Adipocyte (in vitro differentiated cells): ENCODE results near the gene FOXO6.

ENCODE experiments used
- DNase-seq: peaks from one replicate; pipeline ENCODE4 v3.0.0-alpha.2; 2015; ENCODE audit warnings: low read depth
- H3K27me3 ChIP-seq: replicated peaks from 2 replicates; pipeline ENCODE4 v1.7.0; 2013; ENCODE audit warnings: mild to moderate bottlenecking, low read length, moderate library complexity; ENCODE audit not compliant: control insufficient read depth, insufficient read depth
- H3K36me3 ChIP-seq: 2 replicates; pipeline ENCODE4 v1.7.0; 2013; ENCODE audit warnings: low read length, mild to moderate bottlenecking, moderate library complexity; ENCODE audit not compliant: control insufficient read depth, insufficient read depth, severe bottlenecking
- H3K4me1 ChIP-seq: 2 replicates; pipeline ENCODE4 v1.7.0; 2013; ENCODE audit warnings: mild to moderate bottlenecking, low read length, moderate library complexity; ENCODE audit not compliant: control insufficient read depth, insufficient read depth
- H3K4me3 ChIP-seq: 2 replicates; pipeline ENCODE4 v1.7.0; 2013; ENCODE audit warnings: mild to moderate bottlenecking, low read length, moderate library complexity
- H3K9ac ChIP-seq: 2 replicates; pipeline ENCODE4 v1.7.0; 2013; ENCODE audit warnings: mild to moderate bottlenecking, low read length, moderate library complexity
- H3K9me3 ChIP-seq: 2 replicates; pipeline ENCODE4 v1.7.0; 2013; ENCODE audit warnings: mild to moderate bottlenecking, low read length, moderate library complexity; ENCODE audit not compliant: control insufficient read depth

The FOXO6 gene

DNA sequence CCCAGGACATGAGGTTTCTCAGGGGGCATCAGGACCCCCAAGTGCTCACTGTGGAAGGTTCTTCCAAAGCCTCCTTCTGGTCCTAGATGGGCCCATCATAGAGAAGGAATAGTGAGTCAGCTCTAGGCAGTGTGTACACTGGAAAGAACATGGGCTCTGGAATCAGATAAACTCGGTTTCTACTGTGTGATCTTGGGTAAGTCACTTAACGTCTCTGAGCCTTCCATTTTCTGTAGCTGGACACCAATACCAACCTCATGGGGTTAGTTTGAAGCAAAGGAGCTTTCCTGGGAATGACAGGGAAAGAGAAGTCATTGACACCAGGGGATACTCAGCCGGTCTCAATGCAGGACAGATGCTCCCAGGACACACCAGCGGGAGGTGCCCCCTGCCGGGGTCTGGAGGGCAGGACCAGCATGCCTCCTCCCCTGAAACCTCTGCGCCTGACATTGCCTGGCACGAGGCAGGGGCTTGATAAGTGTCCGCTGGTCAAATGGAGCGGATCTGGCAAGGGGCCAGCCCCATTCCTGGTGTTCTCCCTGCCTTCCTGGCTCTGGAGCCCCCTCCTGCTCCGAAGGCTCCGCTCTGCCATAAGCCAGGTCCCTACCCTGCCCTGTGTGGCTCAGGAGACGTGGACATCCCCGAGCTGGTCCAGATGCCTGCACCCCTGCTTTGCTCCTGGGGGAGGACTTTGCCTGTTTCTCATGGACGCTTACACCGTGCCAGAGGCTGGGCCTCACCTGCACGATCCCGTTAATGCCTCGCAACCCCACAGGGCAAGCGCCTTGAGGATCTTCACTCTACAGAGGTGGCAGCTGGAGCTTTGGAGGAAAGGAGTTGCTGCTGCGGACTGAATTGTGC lies 70.5 kb downstream of the FOXO6 start:
- Histone ChIP-seq H3K4me3 (no peak overlapping the region), H3K4me1 (peaks cover 16% of the 10 kb centered on the region), H3K27me3 (peaks cover 12% of the 10 kb centered on the region), H3K9me3 (no peaks in the 10 kb centered on the region), H3K36me3 (no peaks in the 10 kb centered on the region), H3K9ac (no peak overlapping the region)
- no peak for DNase-seq
